NCI-H345 treated with DMSO at 0.1 percent for 48 hours (cell line): ENCODE data around the gene CACNB4.

ENCODE experiments used
- DNase-seq: peaks from one replicate; lab custom pipeline; 2025; ENCODE audit not compliant: unreplicated experiment; lab: John Stamatoyannopoulos, UW

CACNB4 gene

DNA sequence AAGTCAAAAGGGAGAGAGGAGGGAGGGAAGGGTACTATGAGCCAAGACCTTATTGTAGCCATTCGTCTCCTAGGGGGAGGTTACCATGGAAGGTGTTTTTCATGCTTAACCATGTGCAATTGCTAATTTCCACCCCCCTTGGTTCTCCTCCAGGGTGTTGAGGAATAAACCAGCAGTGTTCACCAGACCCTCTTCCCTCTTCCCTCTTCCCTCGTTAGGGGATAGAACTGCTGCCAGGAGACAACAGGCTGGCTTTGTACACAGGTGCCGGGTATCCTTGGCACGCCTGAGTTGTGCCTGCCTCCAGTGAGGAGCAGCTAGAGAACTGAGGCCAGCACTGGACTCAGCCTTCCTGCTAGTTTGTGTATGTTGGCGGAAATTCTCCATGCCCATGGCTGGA lies 229.6 kb downstream of the CACNB4 start:
- DNase-seq: no peak

DNA sequence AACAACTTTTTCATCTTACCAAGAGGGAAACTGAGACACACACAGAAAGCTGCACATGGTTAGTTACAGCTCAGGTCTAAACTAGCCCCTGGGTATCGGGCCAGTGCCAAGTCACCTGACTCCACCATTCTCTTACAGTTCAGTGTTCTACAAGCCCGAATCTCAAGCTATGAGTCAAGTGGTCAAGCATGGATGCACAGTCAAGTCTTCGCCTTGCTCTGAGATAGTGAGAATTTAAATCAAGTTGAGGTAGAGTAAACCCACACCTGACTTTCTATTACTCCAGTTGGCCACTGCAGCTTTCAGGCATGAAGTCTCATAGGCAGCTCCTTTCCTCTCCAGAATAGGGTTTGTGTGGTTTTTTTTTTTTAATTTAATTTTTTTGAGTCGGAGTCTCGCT lies 236.1 kb downstream of the CACNB4 start:
- DNase-seq: peak; percentile 50

DNA sequence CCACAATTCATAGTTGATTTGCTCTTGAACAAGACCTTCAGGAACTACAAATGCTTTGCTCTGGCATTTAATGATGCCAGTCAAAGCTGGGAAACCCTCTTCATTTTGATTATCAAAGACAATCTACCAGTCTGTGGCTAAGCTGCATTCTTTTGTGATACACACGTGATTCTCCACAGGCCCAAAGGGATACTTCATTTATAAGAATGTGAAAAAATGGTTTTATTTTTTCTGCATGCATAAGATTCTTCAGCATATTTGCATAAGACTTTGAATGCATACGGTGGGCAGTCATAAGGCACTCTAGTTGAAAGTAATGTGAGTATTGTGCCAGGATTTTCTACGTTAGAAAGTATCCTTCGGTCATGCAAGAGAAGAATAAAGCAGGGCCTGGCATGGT lies 237.7 kb downstream of the CACNB4 start:
- DNase-seq: no peak

DNA sequence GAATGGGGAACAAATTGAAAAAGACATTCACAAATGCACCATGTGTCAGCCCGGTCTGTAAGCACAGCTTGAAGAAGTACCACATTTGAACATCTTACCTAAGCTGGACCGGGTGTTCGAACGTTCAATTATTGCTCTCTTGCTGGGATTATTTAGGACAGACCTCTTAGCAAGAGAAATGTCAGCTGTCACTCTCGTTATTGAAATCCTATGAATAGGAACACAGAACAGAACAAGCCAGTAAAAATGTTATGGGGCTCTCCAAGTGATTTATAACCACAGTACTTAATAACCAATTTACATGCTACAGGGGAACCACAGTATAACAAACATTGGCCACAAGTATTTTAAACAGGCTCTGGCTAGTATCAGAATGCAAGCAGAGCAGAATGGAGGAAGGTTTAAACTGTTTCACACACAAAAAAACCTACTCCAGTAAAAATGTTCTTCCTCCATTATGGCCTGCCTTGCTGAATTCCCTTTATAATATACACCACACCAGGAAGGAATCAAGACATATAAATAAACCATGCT lies 238.2 kb downstream of the CACNB4 start:
- DNase-seq: no peak

DNA sequence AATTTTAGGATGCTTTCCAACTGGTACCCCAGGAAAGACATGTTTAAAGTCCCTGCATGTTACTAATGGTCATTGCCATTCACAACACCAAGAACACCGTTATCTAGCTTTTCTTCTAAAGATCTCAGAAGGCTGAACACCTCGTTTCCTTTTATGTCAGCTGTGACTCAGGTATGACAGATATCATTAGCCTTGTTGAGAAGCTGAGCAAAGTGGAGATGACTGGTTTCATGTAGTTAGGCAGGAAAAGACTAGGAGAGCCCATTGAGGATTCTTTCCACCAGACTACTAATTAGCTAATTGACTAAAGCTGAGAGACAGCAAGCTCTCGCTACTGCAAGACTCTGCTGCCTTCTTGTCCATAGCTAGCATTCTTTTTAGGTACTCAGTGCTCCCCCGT lies 238.6 kb downstream of the CACNB4 start:
- DNase-seq: no peak

DNA sequence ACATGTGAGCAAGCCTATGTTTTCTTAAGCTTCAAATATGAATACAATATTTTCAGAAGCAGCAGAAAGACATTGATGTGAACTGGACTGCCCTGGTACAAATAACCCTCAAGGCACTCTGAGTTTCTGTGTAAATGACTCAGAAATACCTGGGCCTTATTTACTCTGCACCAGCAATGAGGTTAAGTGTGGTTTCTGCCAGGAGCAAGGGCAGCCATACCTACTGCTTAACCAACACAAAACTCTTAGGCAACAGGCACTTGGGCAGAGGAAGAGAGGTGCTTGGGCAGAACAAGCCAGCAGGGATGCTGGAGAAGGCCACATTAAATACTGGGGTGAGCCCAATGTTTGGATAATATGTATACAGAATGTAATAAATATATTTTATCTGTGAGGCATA lies 241.2 kb downstream of the CACNB4 start:
- no peak for DNase-seq

DNA sequence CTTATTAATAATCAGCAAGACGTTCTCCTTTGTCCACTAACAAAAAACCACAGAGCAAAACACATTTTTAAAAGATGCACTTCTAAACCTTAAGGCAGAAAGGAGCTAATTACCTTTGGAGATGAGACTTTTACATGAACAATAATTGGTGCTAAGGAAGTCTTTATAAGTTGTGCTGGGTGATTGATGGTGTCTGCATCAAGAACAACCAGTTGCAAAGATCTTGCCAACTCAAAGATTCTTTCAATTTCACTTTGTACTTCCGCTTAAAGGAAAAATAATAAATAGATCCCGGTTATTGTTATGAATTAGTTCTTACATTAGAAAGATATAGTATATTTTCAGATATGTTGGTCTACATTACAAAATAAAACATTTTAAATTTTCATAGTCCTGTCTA lies 243.7 kb downstream of the CACNB4 start:
- no peak for DNase-seq

DNA sequence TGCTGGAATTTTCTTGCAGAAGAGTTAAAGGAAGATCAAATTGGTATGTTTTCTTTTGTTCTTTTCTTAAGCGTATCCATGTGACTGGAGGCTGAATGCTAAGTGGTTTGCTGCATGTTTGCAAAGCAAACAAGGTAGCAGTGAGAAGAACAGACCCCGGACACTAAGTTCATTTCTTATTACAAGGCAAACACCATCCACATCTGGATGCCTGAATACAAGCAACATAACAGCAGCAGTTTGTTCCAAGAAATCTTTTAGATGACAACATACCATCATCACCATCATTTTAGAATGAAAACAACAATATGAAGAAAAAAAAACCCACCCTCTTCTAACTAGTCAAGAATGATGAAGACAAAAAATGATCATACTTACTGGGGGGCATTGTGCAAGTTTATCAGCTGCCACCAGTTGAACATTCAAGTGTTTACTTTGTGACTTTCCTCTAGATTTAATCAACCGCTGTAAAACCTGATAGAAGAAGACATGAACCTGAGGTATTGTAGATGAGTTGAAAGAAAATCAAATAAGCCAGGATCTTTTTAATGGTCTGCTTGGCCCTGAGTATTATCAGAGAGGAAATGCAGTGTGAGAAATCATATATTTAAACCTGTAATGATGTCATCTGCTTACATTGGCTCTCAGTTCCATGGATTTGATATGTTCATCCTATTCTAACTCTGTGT lies 245.6 kb downstream of the CACNB4 start:
- peak; percentile 39 for DNase-seq

DNA sequence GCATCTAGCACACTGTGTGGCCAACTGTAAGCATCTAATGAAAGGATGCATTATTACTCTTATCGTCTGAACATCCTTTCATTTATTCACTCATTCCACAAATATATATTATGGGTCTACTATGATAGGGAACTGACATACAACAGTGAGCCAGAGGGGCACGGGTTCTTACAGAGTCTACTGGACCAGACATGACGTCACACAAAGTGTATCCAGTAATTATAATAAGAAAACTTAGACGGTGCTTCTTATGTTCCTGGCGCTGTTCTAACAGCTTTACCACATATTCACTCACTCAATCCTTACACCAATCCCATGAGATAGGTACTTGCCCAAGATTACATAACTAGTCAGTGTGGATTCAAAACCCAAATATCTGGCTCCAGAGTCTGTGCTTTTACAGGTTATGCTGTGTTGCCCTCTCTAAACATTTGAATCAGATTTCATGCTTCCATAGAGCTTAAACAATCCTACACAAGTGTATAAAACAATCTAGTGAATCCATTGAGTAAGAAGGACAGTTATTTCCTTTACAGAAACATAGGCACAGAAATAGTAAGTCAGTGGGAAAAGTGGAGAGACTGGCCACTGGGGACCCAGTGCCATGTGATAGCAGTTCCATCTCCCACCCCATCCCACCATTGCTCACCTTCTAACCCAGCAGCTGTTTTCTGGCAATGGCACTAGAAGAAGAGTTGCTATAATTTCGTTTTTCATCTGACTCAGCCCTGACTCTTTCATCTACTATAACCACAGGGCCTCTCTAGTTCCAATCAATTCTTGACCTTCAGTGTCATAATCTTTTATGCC lies 246.4 kb downstream of the CACNB4 start:
- DNase-seq: no peak

DNA sequence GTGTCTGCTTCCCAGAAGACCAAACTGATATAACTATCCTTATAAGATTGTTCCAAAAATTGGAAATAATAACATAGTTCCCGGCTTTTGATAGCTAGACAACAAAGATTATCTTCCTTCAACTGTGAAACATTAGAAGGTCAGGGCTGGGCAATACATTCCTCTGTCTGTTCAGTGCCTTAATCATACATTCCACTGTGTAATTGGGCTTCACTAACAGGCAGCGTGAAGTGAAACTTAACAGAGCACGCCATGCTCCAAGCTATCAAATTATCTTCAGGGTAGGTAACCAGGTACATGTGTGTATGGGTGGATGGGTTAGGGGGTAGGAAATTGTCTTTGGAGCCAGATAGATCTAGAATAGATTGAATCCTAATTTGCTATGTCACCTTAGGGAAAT lies 247.1 kb downstream of the CACNB4 start:
- DNase-seq: no peak

DNA sequence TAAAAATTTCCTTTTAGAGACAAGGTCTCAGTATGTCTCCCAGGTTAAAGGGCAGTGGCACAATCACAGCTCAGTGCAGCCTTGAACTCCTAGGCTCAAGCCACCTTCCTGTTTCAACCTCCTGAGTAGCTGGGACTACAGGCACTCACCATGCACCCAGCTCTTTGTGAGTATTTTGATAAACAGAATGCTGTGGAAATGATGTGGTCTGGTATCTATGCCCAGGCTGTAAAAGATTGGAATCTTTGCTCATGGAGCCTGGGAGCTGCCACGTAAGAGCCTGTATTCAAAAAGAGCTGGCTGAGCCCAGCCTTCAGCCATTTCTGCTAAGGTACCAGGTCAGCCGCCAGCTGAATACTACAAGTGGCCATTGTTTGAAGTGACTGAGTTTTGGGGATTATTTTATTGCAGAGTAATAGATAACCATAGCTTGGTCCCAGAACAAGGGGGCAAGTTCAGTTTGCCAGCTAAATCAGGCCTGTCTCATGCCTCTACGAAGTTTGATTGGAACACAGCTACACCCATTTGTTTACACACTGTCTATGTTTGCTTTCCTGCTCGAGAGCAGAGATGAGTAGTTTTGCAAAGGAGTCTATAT lies 249.3 kb downstream of the CACNB4 start:
- DNase-seq: peak; percentile 43

DNA sequence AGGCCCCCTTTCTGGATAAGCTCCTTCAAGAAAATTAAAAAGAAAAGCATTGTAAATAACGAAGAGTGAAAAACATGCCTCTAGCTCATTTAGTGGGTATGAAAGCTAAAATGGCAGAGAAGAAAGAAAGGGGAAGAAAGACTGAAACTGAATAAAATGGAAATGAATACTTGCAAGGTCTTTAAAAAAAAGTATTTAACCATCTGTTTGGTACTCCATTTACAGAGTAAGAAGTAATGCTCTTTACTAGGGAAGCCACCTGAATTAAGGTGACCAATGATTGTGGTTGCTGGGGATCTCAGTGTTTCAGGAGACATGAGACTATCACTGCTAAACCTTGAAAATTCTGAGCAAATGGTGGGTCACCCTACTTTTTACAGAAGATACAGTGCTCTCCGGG lies 253.0 kb downstream of the CACNB4 start:
- no peak for DNase-seq

DNA sequence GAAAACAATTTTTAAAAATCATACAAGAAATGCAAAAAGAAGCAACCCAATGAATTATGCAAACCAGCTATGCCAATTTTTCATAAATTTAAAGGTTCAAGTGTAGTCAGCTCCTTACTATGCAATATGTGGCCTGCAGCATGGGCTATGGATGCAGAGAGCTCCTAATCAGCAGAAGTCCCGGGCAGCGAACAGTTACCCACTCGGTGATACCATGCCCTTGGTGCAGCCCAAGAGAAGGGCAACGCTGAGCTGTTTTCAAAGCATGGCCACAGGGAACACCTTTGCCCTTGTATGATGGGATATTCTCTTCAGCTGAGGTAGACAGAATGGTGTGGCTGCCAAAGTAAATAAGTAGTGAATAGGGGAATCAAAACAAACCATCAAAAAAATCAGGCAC lies 253.4 kb downstream of the CACNB4 start:
- DNase-seq: no peak

DNA sequence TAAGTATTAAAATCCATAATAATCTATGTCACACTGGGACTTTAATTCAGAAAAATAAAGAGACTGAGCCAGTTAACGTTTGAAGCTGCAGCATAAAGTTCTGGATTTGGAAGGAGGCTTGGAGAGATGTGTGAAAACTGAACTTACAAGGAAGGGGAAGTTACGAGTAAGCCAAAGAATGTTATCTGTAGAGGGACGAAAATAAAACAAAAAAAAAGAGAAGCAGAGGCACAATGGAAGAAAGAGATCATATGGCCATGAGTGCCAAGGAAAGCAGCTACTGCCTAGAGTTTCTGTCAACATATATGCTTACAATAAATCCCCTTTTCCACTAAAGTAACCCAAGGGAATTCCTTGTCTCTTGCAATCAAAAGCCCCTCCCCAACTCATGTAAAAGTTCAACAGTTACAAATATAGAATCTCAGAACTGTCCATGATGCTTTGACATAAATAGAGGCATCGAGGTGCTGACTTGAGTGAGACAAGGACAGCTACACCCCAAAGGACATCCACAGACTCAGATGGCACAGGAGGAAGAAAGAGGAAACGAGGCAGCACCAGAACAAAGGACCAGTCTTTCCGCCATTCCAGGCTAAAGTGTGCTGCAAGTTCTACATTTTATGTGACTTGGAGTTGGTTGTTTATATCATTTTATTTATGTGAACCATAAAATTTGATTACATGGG lies 254.5 kb downstream of the CACNB4 start:
- DNase-seq: no peak

DNA sequence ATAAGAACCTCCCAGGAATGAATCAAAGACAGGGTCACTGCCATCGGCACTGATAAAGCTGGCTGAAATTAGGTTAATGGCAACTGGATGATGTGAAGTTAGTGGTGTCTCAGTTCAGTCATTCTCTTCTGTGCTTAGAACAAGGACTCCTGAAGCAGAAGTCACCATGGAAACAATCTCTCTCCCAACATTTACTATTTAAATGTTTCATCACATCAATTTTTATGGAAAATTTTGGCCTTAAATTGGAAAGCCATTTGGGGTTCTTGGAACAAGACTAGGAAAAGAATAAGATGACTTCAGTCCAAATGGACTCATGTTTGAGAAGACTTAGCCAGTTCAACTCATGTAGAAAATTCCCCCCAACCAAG lies 255.2 kb downstream of the CACNB4 start:
- no peak for DNase-seq

DNA sequence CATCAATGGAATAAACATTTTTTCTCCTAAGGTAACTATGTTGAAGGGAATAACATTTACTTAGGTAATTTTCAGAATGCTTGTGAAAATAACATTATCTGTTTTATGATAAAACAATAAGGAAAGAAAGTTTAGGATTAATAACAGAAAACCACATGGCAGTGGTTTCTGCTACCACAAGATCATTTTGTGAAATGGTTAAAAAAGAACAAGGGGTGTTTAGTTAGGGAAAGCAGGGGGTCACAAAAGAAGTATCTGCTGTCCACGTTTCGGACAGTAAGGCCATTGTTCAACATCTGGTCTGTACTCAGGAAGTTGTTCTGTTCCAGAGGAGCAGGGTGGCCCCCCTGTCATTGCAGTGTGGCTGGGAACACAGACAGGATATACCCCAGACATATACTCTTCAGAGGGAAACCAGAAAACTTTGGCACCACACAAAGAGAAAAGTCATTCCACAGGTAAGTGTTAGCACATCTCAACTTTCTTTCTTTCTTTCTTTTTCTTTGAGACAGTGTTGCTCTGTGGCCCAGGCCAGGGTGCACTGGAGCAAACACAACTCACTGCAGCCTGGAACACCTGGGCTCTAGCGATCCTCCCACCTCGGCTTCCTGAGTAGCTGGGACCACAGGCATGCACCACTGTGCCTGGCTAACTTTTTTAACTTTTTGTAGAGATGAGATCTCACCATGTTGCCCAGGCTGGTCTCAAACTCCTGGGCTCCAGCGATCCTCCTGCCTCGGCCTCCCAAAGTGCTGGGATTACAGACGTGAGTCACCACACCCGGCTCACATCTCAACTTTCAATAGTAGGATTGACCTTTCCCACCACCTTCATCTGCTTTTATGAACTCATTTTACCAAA lies 255.8 kb downstream of the CACNB4 start:
- DNase-seq: no peak

DNA sequence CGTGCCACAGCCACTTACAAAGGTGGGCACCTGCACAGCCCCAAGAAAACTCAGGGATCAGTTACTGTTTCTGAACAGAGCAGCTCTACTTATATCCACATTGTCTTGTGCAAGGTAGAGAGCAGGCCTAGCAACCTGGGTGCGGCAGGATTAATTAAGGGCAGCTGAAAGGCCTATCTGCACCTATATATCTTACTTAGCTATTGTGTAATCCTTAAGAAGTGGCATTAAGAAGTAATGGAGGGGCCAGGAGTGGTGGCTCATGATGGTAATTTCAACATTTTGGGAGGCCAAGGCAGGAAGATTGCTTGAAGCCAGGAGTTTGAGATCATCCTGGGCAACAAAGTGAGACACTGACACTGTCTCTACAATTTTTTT lies 257.8 kb downstream of the CACNB4 start:
- DNase-seq: no peak

DNA sequence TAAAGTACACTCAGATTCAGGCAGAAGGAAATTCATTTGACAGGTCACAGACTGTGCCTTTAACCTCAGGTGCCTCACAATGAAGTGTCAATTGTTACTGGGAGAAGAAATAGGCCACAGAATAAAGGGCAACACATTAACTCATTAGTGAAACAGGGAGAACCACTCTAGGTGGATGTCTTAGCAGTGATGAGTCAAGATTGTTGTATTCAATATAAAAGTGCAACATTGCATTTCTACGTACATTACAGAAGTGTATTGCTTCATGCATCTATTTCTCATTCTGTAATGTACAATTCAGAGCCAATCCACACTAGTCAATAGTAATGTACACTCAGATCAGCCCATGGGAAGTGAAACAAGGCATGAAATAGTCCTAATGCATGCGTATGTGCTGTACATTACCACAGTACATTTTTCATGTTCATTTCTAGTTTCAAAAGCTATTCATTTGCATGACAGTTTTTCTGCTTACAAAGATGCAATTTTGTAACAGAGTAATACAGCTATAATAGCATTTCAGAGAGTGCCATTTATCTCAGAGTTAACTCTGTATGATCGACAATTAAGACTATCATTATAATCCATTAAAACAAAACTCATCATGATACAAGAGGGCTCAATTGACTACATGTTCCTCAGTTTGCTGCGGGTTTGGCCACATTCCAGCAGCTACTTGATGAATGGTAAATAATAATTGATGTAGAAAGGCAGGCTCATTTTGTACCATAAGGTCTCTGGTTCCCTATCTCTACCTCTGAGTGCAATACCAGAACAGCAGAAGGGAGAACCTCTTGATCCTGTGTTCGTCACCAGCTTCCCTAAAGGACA lies 258.4 kb downstream of the CACNB4 start:
- DNase-seq: no peak

DNA sequence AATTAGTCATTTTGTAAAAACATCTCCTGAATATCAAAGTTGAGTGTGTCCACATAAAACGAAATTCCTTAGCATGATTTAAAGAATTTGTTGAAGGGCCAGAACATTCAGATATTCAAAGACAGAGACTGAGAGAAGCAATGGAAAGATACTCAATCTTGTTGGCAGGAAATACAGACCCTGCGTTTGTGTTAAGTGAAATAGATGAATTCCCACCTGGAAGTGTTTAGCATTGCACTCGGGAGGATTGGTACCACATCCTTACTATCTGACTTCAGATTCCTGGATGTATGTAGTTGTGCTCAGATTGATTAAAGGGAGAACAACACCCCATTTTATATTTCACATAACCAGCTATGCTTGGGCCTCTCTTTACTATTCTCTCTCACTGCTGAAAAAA lies 260.9 kb downstream of the CACNB4 start:
- no peak for DNase-seq

DNA sequence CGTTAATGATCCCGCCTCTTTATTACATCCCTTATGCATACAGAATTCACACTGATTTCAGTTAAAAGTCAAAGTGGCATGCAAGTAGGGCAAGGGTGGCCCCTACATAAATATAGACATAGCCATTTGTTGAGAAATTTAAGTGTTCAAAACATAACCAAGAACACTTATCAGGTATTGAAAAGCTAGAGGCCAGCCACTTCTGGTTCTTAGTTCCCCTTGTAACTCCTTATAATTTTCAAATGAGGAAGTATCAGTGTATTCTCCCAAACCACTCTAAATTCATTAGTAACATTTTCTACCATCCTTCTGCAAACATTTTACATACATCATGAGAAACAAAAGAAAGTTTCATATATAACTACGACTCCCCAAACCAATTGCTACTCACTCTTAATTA lies 264.9 kb downstream of the CACNB4 start:
- DNase-seq: no peak
